HG03095 (cell line): ENCODE data around the gene GPS2.
A peak's percentile ranks its signal among the peaks of the same experiment; 100 is the strongest.

Experiments
- ATAC-seq: cut with Tn5 transposase; IDR thresholded peaks from one replicate; pipeline ENCODE4 v1.9.1; 2021; ENCODE audit warnings: moderate library complexity; ENCODE audit not compliant: unreplicated experiment

Gene GPS2

GRCh38 chr17:7314719-7315569 is at the start of gene GPS2:
Gene GPS2, minus strand, starts transcription at chr17:7315360. Its CDS starts 308 bp downstream, at chr17:7315052.
- ATAC-seq, result peak; percentile 59

GRCh38 chr17:7363311-7363710 is 48.2 kb upstream of the GPS2 start:
- no peak for ATAC-seq

GRCh38 chr17:7361906-7362305 is 46.7 kb upstream of the GPS2 start:
- ATAC-seq, result no peak

GRCh38 chr17:7357381-7357780 is 42.2 kb upstream of the GPS2 start:
- no peak for ATAC-seq

- no peak for ATAC-seq
These were observed 41.6 kb upstream of the GPS2 start for GRCh38 chr17:7356756-7357155.

GRCh38 chr17:7356072-7356549 is 41.0 kb upstream of the GPS2 start:
- ATAC-seq, result no peak

- ATAC-seq, result no peak
These were observed 40.4 kb upstream of the GPS2 start for GRCh38 chr17:7355573-7355972.

- no peak for ATAC-seq
These were observed 39.9 kb upstream of the GPS2 start, which contains the start of gene TMEM95 for GRCh38 chr17:7355053-7355452. Gene TMEM95, plus strand, starts transcription at chr17:7355156. Its CDS starts 49 bp downstream, at chr17:7355205.

GRCh38 chr17:7354262-7354843 is 39.2 kb upstream of the GPS2 start:
- ATAC-seq, result no peak

GRCh38 chr17:7352910-7353635 is 37.9 kb upstream of the GPS2 start:
- no peak for ATAC-seq

GRCh38 chr17:7352503-7352889 is 37.3 kb upstream of the GPS2 start:
- ATAC-seq, result no peak

- peak; percentile 45 for ATAC-seq
These were observed 36.7 kb upstream of the GPS2 start, which contains the start of gene KCTD11 for GRCh38 chr17:7351665-7352502. Gene KCTD11, plus strand, starts transcription at chr17:7352162.

- no peak for ATAC-seq
These were observed 33.5 kb upstream of the GPS2 start for GRCh38 chr17:7348478-7349242.

GRCh38 chr17:7347630-7348477 is 32.7 kb upstream of the GPS2 start:
- no peak for ATAC-seq

GRCh38 chr17:7346761-7347614 is 31.8 kb upstream of the GPS2 start:
- no peak for ATAC-seq

GRCh38 chr17:7343250-7343649 is 28.1 kb upstream of the GPS2 start:
- ATAC-seq, result no peak

GRCh38 chr17:7341842-7342241 is 26.7 kb upstream of the GPS2 start:
- no peak for ATAC-seq

GRCh38 chr17:7340179-7340578 is 25.0 kb upstream of the GPS2 start:
- no peak for ATAC-seq
